ENCODE measurements around the gene PAX4.
A peak's percentile ranks its signal among the peaks of the same experiment; 100 is the strongest.

DNA sequence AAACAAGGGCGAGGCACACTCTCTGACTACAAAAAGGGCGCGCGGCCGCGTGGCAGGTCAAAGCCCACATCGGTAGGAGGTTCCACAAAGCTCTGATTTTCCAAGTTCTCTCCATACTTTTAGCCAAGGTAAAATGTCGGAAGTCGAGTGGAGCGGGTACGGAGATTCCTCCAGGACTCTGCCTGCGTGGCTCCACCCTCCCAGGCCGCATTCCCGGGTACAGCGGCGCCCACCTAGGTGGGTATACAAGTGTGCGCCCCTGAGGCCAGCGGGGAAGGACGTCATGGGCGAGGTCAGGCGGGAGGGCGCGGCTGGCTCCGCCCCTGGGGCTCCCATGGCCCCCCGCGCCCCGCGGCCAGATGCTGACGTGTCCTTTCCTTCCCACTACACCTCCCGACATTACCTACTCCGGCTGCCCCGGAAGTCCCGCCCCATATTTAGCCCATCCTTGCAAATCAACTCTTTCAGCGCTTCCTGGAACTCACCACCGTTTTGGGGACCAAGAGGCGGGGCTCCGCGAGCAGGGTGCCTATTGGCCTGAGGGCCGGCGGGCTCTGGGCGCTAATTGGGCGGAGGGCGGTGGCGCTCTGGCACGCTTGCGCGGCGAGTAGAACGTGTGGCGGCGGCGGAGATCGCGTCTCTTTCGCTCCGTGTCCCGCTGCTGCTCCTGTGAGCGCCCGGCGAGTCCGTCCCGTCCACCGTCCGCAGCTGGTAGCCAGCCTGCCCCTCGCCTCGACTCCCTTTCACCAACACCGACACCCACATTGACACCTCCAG, 33.8 kb upstream of the PAX4 start, which contains the start of gene SND1:
- no peak for TF ChIP-seq CTCF (IDR thresholded peaks at IDR 0.05)
- TF ChIP-seq POLR2A (IDR thresholded peaks at IDR 0.05) = peak; percentile 90
